DND-41 (cell line): Measurements from ENCODE around the gene NTN4.

Source experiments
- CTCF ChIP-seq: IDR thresholded peaks from 2 replicates; pipeline ENCODE4 v1.5.1; 2012; ENCODE audit warnings: borderline replicate concordance, low read length, moderate library complexity, mild to moderate bottlenecking; ENCODE audit not compliant: poor library complexity, severe bottlenecking; ENCODE audit errors: extremely low read depth
- EZH2 ChIP-seq: IDR thresholded peaks from 3 replicates; pipeline ENCODE4 v1.6.1; 2012; ENCODE audit warnings: borderline replicate concordance, low read depth, mild to moderate bottlenecking, moderate library complexity, low read length, inconsistent platforms; ENCODE audit not compliant: severe bottlenecking

- no peak for TF ChIP-seq EZH2
- no peak for TF ChIP-seq CTCF
Measured at GRCh38 chr12:95810411-95810810, 19.8 kb upstream of the NTN4 start.
